Motor neuron (in vitro differentiated cells): ENCODE measurements around the gene CUL4A. TPM values are rescaled to one million over a fixed set of nuclear protein-coding genes. Genes with fewer than 3 reads are reported as not detected.
A peak's percentile ranks its signal among the peaks of the same experiment; 100 is the strongest.

Experiments
- ATAC-seq, 8 experiments: fragments of 200-7000 bp; cut with Tn5 transposase; replicated peaks in 6 of 8; 2 replicates each; pipeline ENCODE4 v1.8.0; 2021; ENCODE audit warnings: mild to moderate bottlenecking in 8 of 8, moderate library complexity in 8 of 8
- H3K27ac ChIP-seq, 2 donors: fragments of 250-450 bp; sonication (Bioruptor Pico); 2 replicates each; pipeline ENCODE4 v1.9.0; 2021; ENCODE audit warnings: antibody characterized with exemption in 2 of 2, mild to moderate bottlenecking in 2 of 2, moderate library complexity in 1 of 2
- H3K4me1 ChIP-seq, 2 donors: fragments of 250-450 bp; sonication (Bioruptor Pico); replicated peaks in 1 of 2; 2 replicates each; pipeline ENCODE4 v1.6.1; 2021; ENCODE audit warnings: antibody characterized with exemption in 2 of 2, mild to moderate bottlenecking in 2 of 2, moderate library complexity in 1 of 2
- H3K4me3 ChIP-seq, 5 donors: fragments of 250-450 bp; sonication (Bioruptor Pico); 2 replicates each; pipeline ENCODE4 v1.9.0; 2021; ENCODE audit warnings: antibody characterized with exemption in 5 of 5, mild to moderate bottlenecking in 5 of 5, moderate library complexity in 4 of 5
- WGBS, 10 experiments: fragments of 450-650 bp; shearing (Covaris generic); methylation state at CpG; one replicate each; pipeline ENCODE4 v1.0.0; 2022; 5-methylcytosine and 5-hydroxymethylcytosine counted together
- in situ Hi-C, 9 experiments: fragments of 400-800 bp; cut with MboI; loops; one replicate each; pipeline ENCODE4 v1.15.0; 2021; ENCODE audit warnings: low sequenced_read_pairs in 9 of 9, low pct_unique_long_range_greater_than_20kb in 2 of 9; ENCODE audit not compliant: unreplicated experiment in 9 of 9
- total RNA-seq, 8 experiments: library from RNA; unstranded; fragments of 300-600 nt; gene quantifications; 2 replicates each; pipeline versions ENCODE4 v1.2.3 to v1.2.4, GENCODE V29; 2022

The CUL4A gene
- total RNA-seq, 8 experiments from 2014 or later, result 17.5 to 114 (median 39.1) TPM

- ATAC-seq, result no peak
- Histone ChIP-seq H3K4me3 (no peak overlapping the region), H3K27ac (no peak overlapping the region), H3K4me1 (no peaks in the 10 kb centered on the region)
- in situ Hi-C loops, result loop anchor here in 1 of 9 experiments (25.0 kb wide), 1 partner anchor 248 kb away; no protein-coding TSS in a partner anchor
- 67 to 100% (median 91%) methylated on average over 1 to 11 of the region's 22 CpGs; no CpG with 5 or more reads in 2 of the 10 experiments for WGBS, 10 experiments
Observed at GRCh38 chr13:113184568-113185440, 24.6 kb upstream of the CUL4A start.

GRCh38 chr13:113186061-113186900 is 23.1 kb upstream of the CUL4A start:
- 75 to 98% (median 89%) methylated on average over 1 to 7 of the region's 13 CpGs; no CpG with 5 or more reads in 1 of the 10 experiments for WGBS, 10 experiments
- no peak for ATAC-seq
- no peak overlapping the region for H3K27ac ChIP-seq
- H3K4me1 ChIP-seq, result no peaks in the 10 kb centered on the region
- no peak overlapping the region for H3K4me3 ChIP-seq
- in situ Hi-C loops, result loop anchor here in 1 of 9 experiments (25.0 kb wide), 1 partner anchor 249 kb away; no protein-coding TSS in a partner anchor

- H3K4me1 ChIP-seq, result no peaks in the 10 kb centered on the region
- no peak overlapping the region for H3K4me3 ChIP-seq
- H3K27ac ChIP-seq, result no peak overlapping the region
- ATAC-seq, result peak; percentile 95 to 99 (median 98)
- WGBS, 10 experiments, result 0 to 100% (median 73%) methylated on average over 1 to 6 of the region's 9 CpGs
- in situ Hi-C loops, result loop anchor here in 1 of 9 experiments (25.0 kb wide), 1 partner anchor 250 kb away; no protein-coding TSS in a partner anchor
Observed at GRCh38 chr13:113187263-113187669, 22.1 kb upstream of the CUL4A start.

GRCh38 chr13:113187883-113188665 is 21.3 kb upstream of the CUL4A start:
- peak in 3 of 8 experiments; percentile 33 to 52 (median 39) for ATAC-seq
- in situ Hi-C loops, result loop anchor here in 1 of 9 experiments (25.0 kb wide), 1 partner anchor 251 kb away; no protein-coding TSS in a partner anchor
- no peak overlapping the region for H3K27ac ChIP-seq
- no peaks in the 10 kb centered on the region for H3K4me1 ChIP-seq
- H3K4me3 ChIP-seq, result no peak overlapping the region
- 81 to 96% (median 93%) methylated on average over 9 to 22 of the region's 23 CpGs for WGBS, 10 experiments

- WGBS, 10 experiments, result 62 to 100% (median 92%) methylated on average over 2 to 4 of the region's 4 CpGs
- no peaks in the 10 kb centered on the region for H3K4me1 ChIP-seq
- no peak for ATAC-seq
- in situ Hi-C loops, result loop anchor here in 1 of 9 experiments (25.0 kb wide), 1 partner anchor 253 kb away; no protein-coding TSS in a partner anchor
- H3K4me3 ChIP-seq, result no peak overlapping the region
- H3K27ac ChIP-seq, result no peak overlapping the region
Observed at GRCh38 chr13:113190181-113190580, 19.2 kb upstream of the CUL4A start.

- Histone ChIP-seq H3K4me3 (no peak overlapping the region), H3K4me1 (no peaks in the 10 kb centered on the region), H3K27ac (no peak overlapping the region)
- WGBS, 10 experiments, result 60 to 100% (median 89%) methylated on average over 1 to 3 of the region's 4 CpGs; no CpG with 5 or more reads in 2 of the 10 experiments
- no peak for ATAC-seq
- in situ Hi-C loops, result loop anchor here in 1 of 9 experiments (25.0 kb wide), 1 partner anchor 255 kb away; no protein-coding TSS in a partner anchor
Observed at GRCh38 chr13:113192279-113192678, 17.1 kb upstream of the CUL4A start.

GRCh38 chr13:113192902-113193301 is 16.5 kb upstream of the CUL4A start:
- in situ Hi-C loops, result loop anchor here in 1 of 9 experiments (25.0 kb wide), 1 partner anchor 256 kb away; no protein-coding TSS in a partner anchor
- Histone ChIP-seq H3K27ac (no peak overlapping the region), H3K4me3 (no peak overlapping the region), H3K4me1 (no peaks in the 10 kb centered on the region)
- ATAC-seq, result peak in 2 of 8 experiments; percentile 23 to 59
- 95 to 100% (median 100%) methylated on average over 1 to 2 of the region's 2 CpGs; no CpG with 5 or more reads in 3 of the 10 experiments for WGBS, 10 experiments

GRCh38 chr13:113195360-113195759 is 14.1 kb upstream of the CUL4A start:
- no peak overlapping the region for H3K4me3 ChIP-seq
- no peaks in the 10 kb centered on the region for H3K4me1 ChIP-seq
- no peak for ATAC-seq
- in situ Hi-C loops, result loop anchor here in 1 of 9 experiments (25.0 kb wide), 1 partner anchor 258 kb away; no protein-coding TSS in a partner anchor
- 85 to 100% (median 91%) methylated on average over 2 to 6 of the region's 6 CpGs for WGBS, 10 experiments
- H3K27ac ChIP-seq, result no peak overlapping the region

- in situ Hi-C loops, result loop anchor here in 1 of 9 experiments (25.0 kb wide), 1 partner anchor 260 kb away; no protein-coding TSS in a partner anchor
- no peak overlapping the region for H3K4me3 ChIP-seq
- H3K4me1 ChIP-seq, result no peaks in the 10 kb centered on the region
- no peak for ATAC-seq
- no peak overlapping the region for H3K27ac ChIP-seq
- 0 to 100% (median 94%) methylated on average over 1 to 9 of the region's 9 CpGs for WGBS, 10 experiments
Observed at GRCh38 chr13:113196970-113197737, 12.3 kb upstream of the CUL4A start.

GRCh38 chr13:113201815-113202214 is 7.6 kb upstream of the CUL4A start:
- Histone ChIP-seq H3K4me1 (peaks cover 12 to 21% of the 10 kb centered on the region in 2 donors), H3K4me3 (no peak overlapping the region), H3K27ac (no peak overlapping the region)
- 0 to 96% (median 40%) methylated on average over 1 to 2 of the region's 2 CpGs; no CpG with 5 or more reads in 4 of the 10 experiments for WGBS, 10 experiments
- peak in 3 of 8 experiments; percentile 78 to 95 (median 86) for ATAC-seq
- in situ Hi-C loops, result no loop called here

- H3K4me3 ChIP-seq, result no peak overlapping the region
- WGBS, 10 experiments, result 66 to 100% (median 90%) methylated on average over 2 to 4 of the region's 4 CpGs; no CpG with 5 or more reads in 5 of the 10 experiments
- in situ Hi-C loops, result no loop called here
- H3K4me1 ChIP-seq, result peaks cover 16 to 31% of the 10 kb centered on the region in 2 donors
- no peak overlapping the region for H3K27ac ChIP-seq
- no peak for ATAC-seq
Observed at GRCh38 chr13:113202912-113203311, 6.5 kb upstream of the CUL4A start.
